22Rv1 (cell line): Measurements from ENCODE around the gene ARID1B.

Experiments
- H3K27ac ChIP-seq: fragments of 450-650 bp; 2 replicates; pipeline ENCODE4 v1.5.1; 2017
- CTCF ChIP-seq: fragments of 450-650 bp; IDR thresholded peaks from 2 replicates; pipeline ENCODE4 v1.5.1; 2017; ENCODE audit warnings: mild to moderate bottlenecking
- ZFX ChIP-seq: fragments of 450-650 bp; IDR thresholded peaks from 2 replicates; pipeline ENCODE4 v1.6.1; 2017; ENCODE audit warnings: antibody characterized with exemption, borderline replicate concordance

The ARID1B gene

GRCh38 chr6:156948277-156948676 is 171.1 kb downstream of the ARID1B start:
- no peak overlapping the region for H3K27ac ChIP-seq
- TF ChIP-seq ZFX (no peak), CTCF (no peak)

- H3K27ac ChIP-seq: no peak overlapping the region
- no peak for TF ChIP-seq ZFX
- no peak for TF ChIP-seq CTCF
Measured at GRCh38 chr6:156948807-156949206, 171.6 kb downstream of the ARID1B start.

- no peak for TF ChIP-seq CTCF
- TF ChIP-seq ZFX: no peak
- H3K27ac ChIP-seq: no peak overlapping the region
Measured at GRCh38 chr6:156949376-156949775, 172.2 kb downstream of the ARID1B start.

- no peak overlapping the region for H3K27ac ChIP-seq
- TF ChIP-seq ZFX (no peak), CTCF (no peak)
Measured at GRCh38 chr6:156950084-156950483, 172.9 kb downstream of the ARID1B start.

GRCh38 chr6:156950531-156950930 is 173.4 kb downstream of the ARID1B start:
- H3K27ac ChIP-seq: no peak overlapping the region
- TF ChIP-seq CTCF (no peak), ZFX (no peak)

- no peak overlapping the region for H3K27ac ChIP-seq
- no peak for TF ChIP-seq CTCF
- TF ChIP-seq ZFX: no peak
Measured at GRCh38 chr6:156952401-156952800, 175.2 kb downstream of the ARID1B start.

- H3K27ac ChIP-seq: no peak overlapping the region
- TF ChIP-seq CTCF (no peak), ZFX (no peak)
Measured at GRCh38 chr6:156953127-156953478, 175.9 kb downstream of the ARID1B start.
